HEK293T (cell line): ENCODE results near the gene TGFBR1.

ENCODE experiments used
- BHLHE40 ChIP-seq: fragments of 450-650 bp; IDR thresholded peaks from 2 replicates; pipeline ENCODE4 v1.6.1; 2016; ENCODE audit warnings: mild to moderate bottlenecking, moderate library complexity, borderline replicate concordance
- FOXM1 ChIP-seq: fragments of 450-650 bp; IDR thresholded peaks from 2 replicates; pipeline ENCODE4 v1.6.1; 2017; ENCODE audit warnings: mild to moderate bottlenecking, borderline replicate concordance
- NFRKB ChIP-seq: fragments of 450-650 bp; IDR thresholded peaks from 2 replicates; pipeline ENCODE4 v1.6.1; 2016; ENCODE audit warnings: mild to moderate bottlenecking, moderate library complexity
- SP1 ChIP-seq: fragments of 450-650 bp; IDR thresholded peaks from 2 replicates; pipeline ENCODE4 v1.6.1; 2017
- SUZ12 ChIP-seq: fragments of 450-650 bp; IDR thresholded peaks from 2 replicates; pipeline ENCODE4 v1.6.1; 2016; ENCODE audit warnings: mild to moderate bottlenecking
- TF ChIP-seq, protein P1 (sequence below): fragments of 450-650 bp; IDR thresholded peaks from 2 replicates; pipeline ENCODE4 v1.6.1; 2016

- TF ChIP-seq SUZ12 (no peak), SP1 (no peak), BHLHE40 (no peak), NFRKB (no peak), FOXM1 (no peak)
- TF ChIP-seq, protein P1, sequence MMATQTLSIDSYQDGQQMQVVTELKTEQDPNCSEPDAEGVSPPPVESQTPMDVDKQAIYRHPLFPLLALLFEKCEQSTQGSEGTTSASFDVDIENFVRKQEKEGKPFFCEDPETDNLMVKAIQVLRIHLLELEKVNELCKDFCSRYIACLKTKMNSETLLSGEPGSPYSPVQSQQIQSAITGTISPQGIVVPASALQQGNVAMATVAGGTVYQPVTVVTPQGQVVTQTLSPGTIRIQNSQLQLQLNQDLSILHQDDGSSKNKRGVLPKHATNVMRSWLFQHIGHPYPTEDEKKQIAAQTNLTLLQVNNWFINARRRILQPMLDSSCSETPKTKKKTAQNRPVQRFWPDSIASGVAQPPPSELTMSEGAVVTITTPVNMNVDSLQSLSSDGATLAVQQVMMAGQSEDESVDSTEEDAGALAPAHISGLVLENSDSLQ, result no peak
Measured at GRCh38 chr9:99062549-99062948, 42.4 kb upstream of the TGFBR1 start.
